ENCODE data around the gene EMC8.

DNA sequence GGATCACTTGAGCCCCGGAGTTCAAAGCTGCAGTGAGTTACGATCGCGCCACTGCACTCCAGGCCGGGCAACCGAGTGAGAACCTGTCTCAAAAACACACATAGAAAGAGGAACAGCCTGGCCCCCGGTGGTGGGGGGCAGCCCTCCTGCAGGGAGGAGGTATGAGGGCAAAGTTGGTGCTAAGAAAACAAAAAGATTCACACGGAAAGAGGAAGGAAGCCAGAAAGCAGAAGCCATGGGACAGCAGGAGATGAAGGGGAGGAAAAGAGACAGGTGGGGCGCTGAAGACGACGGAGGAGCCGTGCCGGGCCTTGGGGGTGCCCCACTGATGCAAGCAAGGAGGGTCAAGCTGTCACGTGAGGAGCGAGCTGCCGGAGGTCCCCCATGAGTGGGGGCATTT, 40.2 kb downstream of the EMC8 start:
- TF ChIP-seq MAX (IDR thresholded peaks at IDR 0.05): no peak
- TF ChIP-seq, protein P1, sequence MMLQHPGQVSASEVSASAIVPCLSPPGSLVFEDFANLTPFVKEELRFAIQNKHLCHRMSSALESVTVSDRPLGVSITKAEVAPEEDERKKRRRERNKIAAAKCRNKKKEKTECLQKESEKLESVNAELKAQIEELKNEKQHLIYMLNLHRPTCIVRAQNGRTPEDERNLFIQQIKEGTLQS (IDR thresholded peaks at IDR 0.05): no peak
- no peak for TF ChIP-seq EZH2 (IDR thresholded peaks at IDR 0.05)
- TF ChIP-seq EGR1 (IDR thresholded peaks at IDR 0.05; ENCODE audit: low read depth): no peak
- no peak for TF ChIP-seq CTCF (IDR thresholded peaks at IDR 0.05 in 2 of 3, conservative IDR thresholded peaks at IDR 0.05 in 1 of 3; ENCODE audit: borderline replicate concordance in 1 of 3, insufficient read depth in 1 of 3, low read depth in 2 of 3, low read length in 2 of 3)
- TF ChIP-seq TCF7L2 (IDR thresholded peaks at IDR 0.05; ENCODE audit: borderline replicate concordance, extremely low read depth, insufficient read depth, insufficient read length): no peak
- no peak for TF ChIP-seq RAD21 (IDR thresholded peaks at IDR 0.05; ENCODE audit: low read depth)
- no peak for TF ChIP-seq JUND (IDR thresholded peaks at IDR 0.05)
- no peak for TF ChIP-seq POLR2A (IDR thresholded peaks at IDR 0.05; ENCODE audit: borderline replicate concordance, extremely low read depth, insufficient read depth, insufficient read length)
- TF ChIP-seq POLR2AphosphoS5 (IDR thresholded peaks at IDR 0.05; ENCODE audit: low read depth, low read length): no peak
- no peak for TF ChIP-seq ZNF274 (IDR thresholded peaks at IDR 0.05; ENCODE audit: low read depth, low read length)
- no peak for TF ChIP-seq YY1 (IDR thresholded peaks at IDR 0.05; ENCODE audit: extremely low read depth, insufficient replicate concordance, low read depth, low read length)
- no peak for TF ChIP-seq EZH2phosphoT487 (IDR thresholded peaks at IDR 0.05; ENCODE audit: borderline replicate concordance)
